DND-41 (cell line): ENCODE results near the gene FGF14.

Experiments
- CTCF ChIP-seq: IDR thresholded peaks from 2 replicates; pipeline ENCODE4 v1.5.1; 2012; ENCODE audit warnings: borderline replicate concordance, low read length, moderate library complexity, mild to moderate bottlenecking; ENCODE audit not compliant: poor library complexity, severe bottlenecking; ENCODE audit errors: extremely low read depth
- EZH2 ChIP-seq: IDR thresholded peaks from 3 replicates; pipeline ENCODE4 v1.6.1; 2012; ENCODE audit warnings: borderline replicate concordance, low read depth, mild to moderate bottlenecking, moderate library complexity, low read length, inconsistent platforms; ENCODE audit not compliant: severe bottlenecking

DNA sequence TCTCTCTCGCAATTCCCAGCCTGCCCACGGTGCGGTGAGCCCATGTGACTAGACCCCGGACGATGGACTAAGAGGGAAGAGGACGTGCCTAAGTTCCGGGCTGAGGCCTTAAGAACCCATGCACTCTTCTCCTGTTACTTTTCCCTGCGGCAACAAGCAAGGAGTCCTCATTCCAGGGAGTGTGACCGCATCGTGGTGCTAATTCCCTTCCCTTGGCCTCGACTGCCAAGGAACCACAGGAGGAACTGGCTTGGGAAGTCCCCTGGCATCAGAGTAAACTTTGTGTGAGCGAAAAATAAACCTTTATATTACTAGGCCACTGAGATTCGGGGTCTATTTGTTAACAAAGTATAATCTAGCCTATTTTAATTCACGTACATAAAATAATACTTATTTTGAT is 34.0 kb downstream of the FGF14 start:
- TF ChIP-seq CTCF (no peak), EZH2 (no peak)
